ENCODE results near the gene MSH3.

GRCh38 chr5:80704221-80704620 lies 49.8 kb downstream of the MSH3 start:
- TF ChIP-seq CTCF (optimal IDR thresholded peaks at IDR 0.05 in 1 of 3, IDR thresholded peaks at IDR 0.05 in 1 of 3, conservative IDR thresholded peaks at IDR 0.05 in 1 of 3; ENCODE audit: extremely low read depth in 1 of 3, insufficient read depth in 2 of 3, low read length in 3 of 3) (no peak), EZH2 (IDR thresholded peaks at IDR 0.05; ENCODE audit: low read length) (no peak)

Measured in keratinocyte (primary cell).